CD8-positive, alpha-beta memory T cell (primary cell): ENCODE measurements around the gene FAM217B. TPM values are rescaled to one million over a fixed set of nuclear protein-coding genes. Genes with fewer than 3 reads are reported as not detected.
A peak's percentile ranks its signal among the peaks of the same experiment; 100 is the strongest.

Source experiments
- CTCF ChIA-PET: fragments of 350-600 bp; sonication (Branson Sonifier 250); formaldehyde crosslinking; loops from one replicate; lab custom pipeline; 2021; ENCODE audit warnings: antibody characterized with exemption; lab: Charles Lee
- POLR2A ChIA-PET: fragments of 350-600 bp; sonication (Branson Sonifier 250); formaldehyde crosslinking; loops from one replicate; lab custom pipeline; 2021; ENCODE audit warnings: antibody characterized with exemption; lab: Charles Lee
- DNase-seq, 5 donors: peaks; one replicate each; pipeline versions ENCODE4 v3.0.0 to v3.0.0-alpha.2; 2020 to 2022; ENCODE audit warnings: mixed read lengths in 1 of 5
- H3K27ac ChIP-seq: one replicate; pipeline ENCODE4 v1.7.0; 2013; ENCODE audit warnings: low read depth, mild to moderate bottlenecking, low read length, moderate library complexity
- H3K27me3 ChIP-seq: 2 replicates; pipeline ENCODE4 v1.7.0; 2013; ENCODE audit warnings: low read length, mild to moderate bottlenecking; ENCODE audit not compliant: insufficient read depth, poor library complexity, severe bottlenecking
- H3K36me3 ChIP-seq: 2 replicates; pipeline ENCODE4 v1.7.0; 2013; ENCODE audit warnings: mild to moderate bottlenecking, low read length, moderate library complexity; ENCODE audit not compliant: insufficient read depth
- H3K4me1 ChIP-seq: 2 replicates; pipeline ENCODE4 v1.7.0; 2013; ENCODE audit warnings: mild to moderate bottlenecking, low read length, moderate library complexity; ENCODE audit not compliant: insufficient read depth
- H3K4me3 ChIP-seq: 2 replicates; pipeline ENCODE4 v1.7.0; 2013; ENCODE audit warnings: mild to moderate bottlenecking, low read length
- H3K9me3 ChIP-seq: 2 replicates; pipeline ENCODE4 v1.7.0; 2013; ENCODE audit warnings: mild to moderate bottlenecking, low read length
- H3K27ac Mint-ChIP-seq, 8 donors: one replicate each; pipeline ENCODE4 v1.8.0; 2020 to 2021; ENCODE audit warnings: mixed read lengths in 8 of 8, mild to moderate bottlenecking in 6 of 8, inconsistent platforms in 3 of 8, moderate library complexity in 3 of 8
- H3K27me3 Mint-ChIP-seq, 2 donors: one replicate each; pipeline ENCODE4 v1.8.0; 2020 to 2021; ENCODE audit warnings: mixed read lengths in 2 of 2, mild to moderate bottlenecking in 1 of 2, moderate library complexity in 1 of 2
- H3K36me3 Mint-ChIP-seq, 3 donors: one replicate each; pipeline ENCODE4 v1.8.0; 2020 to 2021; ENCODE audit warnings: mixed read lengths in 3 of 3, inconsistent platforms in 1 of 3, mild to moderate bottlenecking in 1 of 3
- H3K4me1 Mint-ChIP-seq, 3 donors: one replicate each; pipeline ENCODE4 v1.8.0; 2020 to 2021; ENCODE audit warnings: mixed read lengths in 3 of 3, inconsistent platforms in 1 of 3, mild to moderate bottlenecking in 1 of 3
- H3K4me3 Mint-ChIP-seq, 7 donors: one replicate each; pipeline ENCODE4 v1.8.0; 2020 to 2021; ENCODE audit warnings: mixed read lengths in 7 of 7, mild to moderate bottlenecking in 6 of 7, moderate library complexity in 4 of 7, inconsistent platforms in 2 of 7
- H3K9me3 Mint-ChIP-seq, 5 donors: one replicate each; pipeline ENCODE4 v1.8.0; 2020 to 2022; ENCODE audit warnings: mixed read lengths in 5 of 5, mild to moderate bottlenecking in 3 of 5, moderate library complexity in 2 of 5, inconsistent platforms in 1 of 5
- polyA plus RNA-seq: library from polyadenylated mRNA; unstranded; fragments of 300-500 nt; fragmentation: Illumina TruSeq; gene quantifications from one replicate; pipeline ENCODE4 v1.2.3, GENCODE V29; 2021
- total RNA-seq, 2 experiments: library from RNA; stranded (reverse); gene quantifications; one replicate each; pipeline ENCODE4 v1.2.3, GENCODE V29; 2021

Gene FAM217B
- total and polyA plus RNA-seq, 3 experiments from 2014 or later = 32.2 to 39.3 (median 35.9) TPM

DNA sequence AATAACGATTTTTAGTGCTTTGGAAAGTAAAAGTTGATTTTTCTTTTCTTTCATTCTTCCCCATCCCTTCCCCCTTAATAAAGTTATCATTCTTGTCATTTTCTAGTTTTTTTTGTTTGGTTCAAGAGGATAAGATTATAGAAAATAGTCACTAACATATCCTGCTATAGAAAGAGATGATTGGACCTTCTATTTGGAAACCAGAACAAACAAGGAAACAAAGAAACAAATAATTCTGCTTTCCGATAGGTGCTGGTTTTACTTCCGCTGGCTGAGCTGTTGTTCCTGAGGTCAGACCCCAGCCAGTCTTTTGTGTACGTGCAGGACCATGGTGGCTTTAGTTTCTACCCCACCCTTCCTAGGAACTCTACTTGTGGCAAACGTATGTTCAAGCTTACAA, 17.9 kb downstream of the FAM217B start, which contains the start of gene CDH26:
CDH26 (plus strand) TSS at position 301 of the 400 bp plus-strand sequence. CDS start 304 bp downstream, outside the sequence.
- Histone ChIP-seq H3K4me3 (no peak within 1 kb of the TSS), H3K27me3 (no peaks in the 10 kb centered on the region), H3K36me3 (no peaks in the 10 kb centered on the region), H3K27ac (no peak within 1 kb of the TSS), H3K9me3 (no peaks in the 10 kb centered on the region), H3K4me1 (no peaks in the 10 kb centered on the region)
- DNase-seq = no peak
- ChIA-PET POLR2A (no interaction called here), CTCF (interaction anchor here (1.2 kb wide), 1 partner anchor 18 kb away, joined by 3 read pairs; the partner anchor contains the start of genes FAM217B and PPP1R3D)
- peaks cover 0 to 12% (median 2%) of the 10 kb centered on the region in 3 donors for H3K36me3 Mint-ChIP-seq
- no peaks in the 10 kb centered on the region for H3K9me3 Mint-ChIP-seq
- H3K27me3 Mint-ChIP-seq = no peaks in the 10 kb centered on the region
- H3K4me3 Mint-ChIP-seq = no peak within 1 kb of the TSS
- no peak within 1 kb of the TSS for H3K27ac Mint-ChIP-seq
- H3K4me1 Mint-ChIP-seq = no peaks in the 10 kb centered on the region

DNA sequence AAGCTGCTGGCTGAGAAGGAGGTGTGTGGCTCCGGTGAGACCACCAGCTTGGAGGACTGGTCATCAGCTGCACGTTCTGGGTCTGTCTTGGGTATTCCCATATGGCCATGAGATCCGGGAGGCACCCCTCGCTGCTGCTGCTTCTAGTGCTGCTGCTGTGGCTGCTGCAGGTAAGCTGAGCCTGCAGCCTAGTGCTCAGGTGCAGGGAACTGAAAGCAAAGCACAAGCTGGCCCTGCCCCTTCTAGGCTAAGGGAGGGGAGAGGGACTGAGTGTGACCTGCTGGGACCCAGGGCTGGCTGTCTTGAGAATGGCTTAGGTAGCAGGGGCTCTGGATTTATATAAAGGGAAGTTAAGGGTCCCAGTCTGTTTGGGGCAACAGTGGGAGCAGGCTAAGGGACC, 18.4 kb downstream of the FAM217B start:
- Mint-ChIP-seq H3K27ac (no peak overlapping the region), H3K36me3 (peaks cover 0 to 12% (median 2%) of the 10 kb centered on the region in 3 donors), H3K4me1 (no peaks in the 10 kb centered on the region), H3K27me3 (no peaks in the 10 kb centered on the region), H3K4me3 (no peak overlapping the region), H3K9me3 (no peaks in the 10 kb centered on the region)
- no peak for DNase-seq
- ChIA-PET POLR2A (no interaction called here), CTCF (interaction anchor here (1.2 kb wide), 1 partner anchor 18 kb away, joined by 3 read pairs; the partner anchor contains the start of genes FAM217B and PPP1R3D)
- Histone ChIP-seq H3K27me3 (no peaks in the 10 kb centered on the region), H3K4me3 (no peak overlapping the region), H3K27ac (no peak overlapping the region), H3K36me3 (no peaks in the 10 kb centered on the region), H3K9me3 (no peaks in the 10 kb centered on the region), H3K4me1 (no peaks in the 10 kb centered on the region)

DNA sequence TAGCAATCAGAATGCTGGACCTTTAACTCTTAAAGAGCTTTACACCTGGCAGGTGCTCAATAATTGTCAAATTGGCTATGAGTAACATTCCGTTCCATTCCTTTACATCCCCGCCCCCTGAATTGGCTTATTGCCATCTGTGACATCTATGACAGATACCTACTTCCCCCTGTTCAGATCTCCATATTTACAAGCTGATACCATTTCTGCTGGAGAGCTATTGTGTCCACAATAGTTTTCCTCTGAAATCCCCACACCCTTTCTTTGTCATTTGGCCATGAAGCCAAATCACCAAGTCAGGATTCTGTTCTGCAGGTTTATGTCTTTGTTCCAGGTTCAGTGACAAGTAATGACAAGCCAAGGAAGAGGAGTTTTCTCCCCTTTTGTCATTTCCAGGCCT, 21.2 kb downstream of the FAM217B start:
- ChIA-PET CTCF (no interaction called here), POLR2A (no interaction called here)
- Histone ChIP-seq H3K4me3 (no peak overlapping the region), H3K27ac (no peak overlapping the region), H3K36me3 (no peaks in the 10 kb centered on the region), H3K27me3 (no peaks in the 10 kb centered on the region), H3K9me3 (no peaks in the 10 kb centered on the region), H3K4me1 (no peaks in the 10 kb centered on the region)
- no peaks in the 10 kb centered on the region for H3K27me3 Mint-ChIP-seq
- no peak for DNase-seq
- H3K4me1 Mint-ChIP-seq = no peaks in the 10 kb centered on the region
- no peak overlapping the region for H3K4me3 Mint-ChIP-seq
- H3K9me3 Mint-ChIP-seq = no peaks in the 10 kb centered on the region
- no peak overlapping the region for H3K27ac Mint-ChIP-seq
- H3K36me3 Mint-ChIP-seq = peaks cover 0 to 12% (median 2%) of the 10 kb centered on the region in 3 donors

- ChIA-PET POLR2A (no interaction called here), CTCF (no interaction called here)
- no peaks in the 10 kb centered on the region for H3K27me3 Mint-ChIP-seq
- no peak overlapping the region for H3K4me3 Mint-ChIP-seq
- Histone ChIP-seq H3K27me3 (no peaks in the 10 kb centered on the region), H3K4me1 (no peaks in the 10 kb centered on the region), H3K27ac (no peak overlapping the region), H3K9me3 (no peaks in the 10 kb centered on the region), H3K36me3 (no peaks in the 10 kb centered on the region), H3K4me3 (no peak overlapping the region)
- no peaks in the 10 kb centered on the region for H3K4me1 Mint-ChIP-seq
- peaks cover 0 to 12% (median 2%) of the 10 kb centered on the region in 3 donors for H3K36me3 Mint-ChIP-seq
- H3K9me3 Mint-ChIP-seq = no peaks in the 10 kb centered on the region
- DNase-seq = no peak
- no peak overlapping the region for H3K27ac Mint-ChIP-seq
These were observed 22.0 kb downstream of the FAM217B start for GRCh38 chr20:59962155-59962554.

DNA sequence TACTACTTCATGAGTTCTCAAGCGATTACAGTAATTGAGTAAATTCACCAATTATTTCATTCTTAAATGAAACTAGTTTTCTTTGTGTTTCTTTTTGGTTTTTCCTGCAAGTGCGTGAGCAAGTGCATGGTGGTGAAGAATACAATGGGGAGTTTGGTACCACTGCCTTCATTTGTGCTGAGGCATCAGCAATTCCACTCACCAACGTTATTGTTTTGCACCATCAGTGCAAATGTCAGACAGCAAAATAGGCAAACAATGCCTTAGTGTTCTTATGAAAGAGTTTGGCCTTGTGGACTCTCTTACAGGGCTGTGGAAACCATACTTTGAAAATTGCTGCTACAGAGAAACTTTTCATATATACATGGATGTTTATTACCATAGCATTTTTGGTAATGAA, 26.2 kb downstream of the FAM217B start:
- CTCF ChIA-PET = no interaction called here

GRCh38 chr20:59971428-59971827, 31.2 kb downstream of the FAM217B start:
- Mint-ChIP-seq H3K4me1 (no peaks in the 10 kb centered on the region), H3K36me3 (peaks cover 0 to 7% (median 7%) of the 10 kb centered on the region in 3 donors), H3K27me3 (no peaks in the 10 kb centered on the region), H3K4me3 (no peak overlapping the region), H3K9me3 (no peaks in the 10 kb centered on the region), H3K27ac (peak overlapping the region in 1 of 8 donors; percentile 50)
- no peaks in the 10 kb centered on the region for H3K9me3 ChIP-seq
- H3K4me1 ChIP-seq = no peaks in the 10 kb centered on the region
- ChIA-PET CTCF (no interaction called here), POLR2A (no interaction called here)
- no peak for DNase-seq
- no peaks in the 10 kb centered on the region for H3K36me3 ChIP-seq
- no peak overlapping the region for H3K4me3 ChIP-seq
- H3K27ac ChIP-seq = no peak overlapping the region
- H3K27me3 ChIP-seq = no peaks in the 10 kb centered on the region

More for the DNA sequence above, 26.2 kb downstream of the FAM217B start:
- H3K36me3 ChIP-seq = no peaks in the 10 kb centered on the region
- POLR2A ChIA-PET = no interaction called here
- H3K27me3 ChIP-seq = no peaks in the 10 kb centered on the region
- no peaks in the 10 kb centered on the region for H3K27me3 Mint-ChIP-seq
- no peaks in the 10 kb centered on the region for H3K9me3 ChIP-seq
- H3K4me1 ChIP-seq = no peaks in the 10 kb centered on the region
- no peaks in the 10 kb centered on the region for H3K4me1 Mint-ChIP-seq
- no peaks in the 10 kb centered on the region for H3K9me3 Mint-ChIP-seq
- peaks cover 0 to 2% (median 0%) of the 10 kb centered on the region in 3 donors for H3K36me3 Mint-ChIP-seq
- H3K4me3 Mint-ChIP-seq = no peak overlapping the region
- no peak overlapping the region for H3K4me3 ChIP-seq
- H3K27ac Mint-ChIP-seq = no peak overlapping the region
- DNase-seq = no peak
- no peak overlapping the region for H3K27ac ChIP-seq

DNA sequence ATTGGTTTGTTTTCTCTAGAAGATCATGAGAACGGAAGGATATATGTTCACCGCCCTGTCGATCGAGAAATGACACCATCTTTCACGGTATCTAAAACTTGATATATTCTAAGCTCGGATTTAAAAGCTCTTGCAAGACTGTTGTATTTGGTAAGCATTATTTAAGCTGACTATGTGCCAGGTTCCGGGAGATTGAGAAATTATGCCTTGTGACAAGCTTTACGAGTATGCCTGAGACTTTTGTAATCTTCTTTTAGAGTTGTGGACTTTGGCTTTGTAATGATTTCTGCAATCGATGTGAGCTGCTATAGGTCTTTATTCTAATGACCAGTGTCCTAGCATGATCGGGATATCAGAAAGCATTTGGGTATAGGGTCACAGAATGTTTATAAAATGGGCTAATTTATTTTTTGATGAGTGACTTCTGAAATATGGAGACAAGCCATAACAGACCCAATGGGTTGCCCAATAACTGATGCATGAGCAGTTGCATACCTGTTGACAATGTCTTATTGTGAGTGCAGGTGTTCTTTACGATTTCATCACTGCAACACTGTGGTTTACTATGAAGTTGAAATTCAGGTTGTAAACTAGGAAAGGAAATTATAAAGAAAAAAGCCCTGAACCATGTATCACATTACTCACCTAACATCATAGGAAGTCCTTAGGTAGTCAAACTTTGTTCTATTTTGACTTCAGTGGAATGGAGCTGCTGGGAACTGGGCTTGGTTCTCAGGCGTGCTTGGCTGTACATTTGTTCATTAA, 32.0 kb downstream of the FAM217B start:
- no peak overlapping the region for H3K4me3 Mint-ChIP-seq
- Histone ChIP-seq H3K9me3 (no peaks in the 10 kb centered on the region), H3K27me3 (no peaks in the 10 kb centered on the region), H3K4me3 (no peak overlapping the region), H3K4me1 (no peaks in the 10 kb centered on the region), H3K27ac (no peak overlapping the region), H3K36me3 (no peaks in the 10 kb centered on the region)
- no peak overlapping the region for H3K27ac Mint-ChIP-seq
- H3K27me3 Mint-ChIP-seq = no peaks in the 10 kb centered on the region
- CTCF ChIA-PET = no interaction called here
- no peak for DNase-seq
- POLR2A ChIA-PET = no interaction called here
- no peaks in the 10 kb centered on the region for H3K9me3 Mint-ChIP-seq
- no peaks in the 10 kb centered on the region for H3K4me1 Mint-ChIP-seq
- H3K36me3 Mint-ChIP-seq = peaks cover 0 to 8% (median 7%) of the 10 kb centered on the region in 3 donors

DNA sequence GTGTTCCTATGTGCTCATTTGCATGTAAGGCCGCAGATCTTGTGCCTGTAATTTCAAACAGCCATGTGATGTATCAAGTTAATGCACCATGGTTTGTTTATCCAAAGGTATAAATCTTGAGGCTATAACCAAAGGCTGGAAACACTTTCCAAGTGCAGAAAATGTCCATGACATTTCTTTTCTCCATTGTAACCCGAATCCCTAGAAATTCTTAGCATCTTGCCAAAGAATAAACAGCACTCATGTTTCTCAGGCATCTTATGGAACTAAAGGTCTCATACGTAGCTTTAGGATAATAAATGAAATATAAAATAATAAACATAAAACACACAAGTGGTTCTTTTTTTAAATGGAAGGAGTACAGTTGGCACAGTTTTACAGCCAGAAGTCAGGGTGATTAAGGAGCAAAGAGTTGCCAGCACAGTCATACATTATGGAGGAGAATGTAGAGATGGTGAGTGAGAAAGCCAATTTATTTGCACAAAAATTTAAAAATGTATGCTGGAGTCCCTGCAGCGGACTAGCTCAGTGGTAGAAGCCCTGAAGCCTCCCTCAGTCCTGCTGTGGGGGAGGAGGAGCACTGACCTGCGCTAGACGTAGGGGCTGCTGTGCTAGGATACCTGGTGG, 36.1 kb downstream of the FAM217B start:
- H3K27me3 ChIP-seq = no peaks in the 10 kb centered on the region
- DNase-seq = no peak
- Mint-ChIP-seq H3K27ac (peak overlapping the region in 1 of 8 donors; percentile 96), H3K4me3 (no peak overlapping the region), H3K36me3 (peaks cover 0 to 8% (median 7%) of the 10 kb centered on the region in 3 donors), H3K27me3 (no peaks in the 10 kb centered on the region), H3K9me3 (no peaks in the 10 kb centered on the region), H3K4me1 (no peaks in the 10 kb centered on the region)
- ChIA-PET POLR2A (no interaction called here), CTCF (no interaction called here)
- H3K9me3 ChIP-seq = no peaks in the 10 kb centered on the region
- no peak overlapping the region for H3K4me3 ChIP-seq
- no peaks in the 10 kb centered on the region for H3K4me1 ChIP-seq
- no peak overlapping the region for H3K27ac ChIP-seq
- H3K36me3 ChIP-seq = no peaks in the 10 kb centered on the region
